Gastroesophageal sphincter (tissue), 3 donors: ENCODE results near the gene CREBBP.
A peak's percentile ranks its signal among the peaks of the same experiment; 100 is the strongest.

Source experiments
- CTCF ChIP-seq, 4 experiments: fragments of 200-600 bp in 2 of 4; fragments of 450-650 bp in 2 of 4; sonication (generic) in 1 of 4; IDR thresholded peaks; one replicate each; pipeline ENCODE4 v1.5.1; 2017 to 2019; ENCODE audit warnings: antibody characterized with exemption in 4 of 4, mild to moderate bottlenecking in 2 of 4, moderate library complexity in 2 of 4
- EP300 ChIP-seq: sonication (generic); formaldehyde crosslinking; IDR thresholded peaks from one replicate; pipeline ENCODE4 v1.6.1; 2017; ENCODE audit warnings: antibody characterized with exemption, mild to moderate bottlenecking
- POLR2AphosphoS5 ChIP-seq: sonication (generic); formaldehyde crosslinking; IDR thresholded peaks from one replicate; pipeline ENCODE4 v1.6.1; 2017; ENCODE audit warnings: antibody characterized with exemption

GRCh38 chr16:3857189-3858043 lies 23.1 kb downstream of the CREBBP start:
- TF ChIP-seq EP300 = no peak
- TF ChIP-seq CTCF (IDR thresholded peaks at IDR 0.05) = no peak
- peak; percentile 81 for TF ChIP-seq POLR2AphosphoS5
